ENCODE results near the gene IARS1. TPM values are rescaled to one million over a fixed set of nuclear protein-coding genes. Genes with fewer than 3 reads are reported as not detected.

Gene IARS1
- total RNA-seq, 2 experiments from 2014 or later = 49.8 to 56.8 TPM

DNA sequence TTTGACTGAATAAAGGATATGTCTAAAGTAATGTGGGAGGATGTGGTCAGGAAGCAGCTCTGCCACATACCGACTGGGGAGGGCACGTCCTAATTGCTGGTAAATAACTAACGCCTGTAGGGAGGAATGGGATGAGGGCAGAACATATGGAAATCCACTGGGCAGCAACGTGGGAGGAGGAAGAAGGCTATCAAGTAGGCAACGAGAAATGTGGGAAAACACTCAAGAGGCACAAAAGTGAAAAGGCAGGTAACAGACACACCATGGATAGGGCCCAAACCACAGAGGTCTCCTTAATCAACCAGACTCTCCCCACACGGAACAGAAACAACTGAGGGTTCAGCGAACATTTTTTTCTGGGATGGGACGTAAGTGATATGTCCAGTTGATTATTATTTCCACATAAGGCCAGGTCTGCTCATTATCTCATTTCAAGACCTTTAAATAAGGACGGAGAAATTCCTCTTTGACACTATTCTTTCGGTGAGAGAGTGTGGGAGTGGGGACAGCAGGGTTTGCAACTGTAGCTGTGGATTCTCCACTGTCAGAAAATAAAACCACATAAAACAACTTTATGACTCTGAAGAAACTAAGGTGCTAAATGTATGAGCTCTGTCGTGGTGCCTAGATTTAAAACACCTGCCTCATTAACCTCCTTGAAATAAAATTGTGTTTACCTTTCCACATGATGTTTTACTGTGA, 17.0 kb downstream of the IARS1 start:
- H3K27me3 ChIP-seq (ENCODE audit: control insufficient read depth in 1 of 2, insufficient read depth in 2 of 2, low read length in 2 of 2) = no peaks in the 10 kb centered on the region
- H3K36me3 ChIP-seq (ENCODE audit: insufficient read depth, low read length) = peaks cover 81% of the 10 kb centered on the region
- Mint-ChIP-seq H3K27me3 (no peaks in the 10 kb centered on the region), H3K4me1 (ENCODE audit: low read depth) (peaks cover 35% of the 10 kb centered on the region), H3K4me3 (peak overlapping the region; percentile 58), H3K36me3 (ENCODE audit: low read depth) (peaks cover 100% of the 10 kb centered on the region), H3K9me3 (no peaks in the 10 kb centered on the region), H3K27ac (peak overlapping the region; percentile 62)
- peak; percentile 37 for ATAC-seq (ENCODE audit: poor library complexity)
- CTCF ChIA-PET = interaction anchor here (1.0 kb wide), 1 partner anchor 11 kb away, joined by 3 read pairs; no protein-coding TSS in a partner anchor
- no peak overlapping the region for H3K4me3 ChIP-seq (ENCODE audit: low read length)
- H3K27ac ChIP-seq (ENCODE audit: low read depth in 1 of 2, low read length in 2 of 2) = peak overlapping the region in 1 of 2 donors; percentile 31
- POLR2A ChIA-PET = interaction anchor here (1.0 kb wide), 1 partner anchor 39 kb away, joined by 3 read pairs; no protein-coding TSS in a partner anchor
- H3K9me3 ChIP-seq (ENCODE audit: control insufficient read depth in 1 of 2, insufficient read depth in 1 of 2, low read length in 2 of 2) = no peaks in the 10 kb centered on the region
- TF ChIP-seq, protein P1, sequence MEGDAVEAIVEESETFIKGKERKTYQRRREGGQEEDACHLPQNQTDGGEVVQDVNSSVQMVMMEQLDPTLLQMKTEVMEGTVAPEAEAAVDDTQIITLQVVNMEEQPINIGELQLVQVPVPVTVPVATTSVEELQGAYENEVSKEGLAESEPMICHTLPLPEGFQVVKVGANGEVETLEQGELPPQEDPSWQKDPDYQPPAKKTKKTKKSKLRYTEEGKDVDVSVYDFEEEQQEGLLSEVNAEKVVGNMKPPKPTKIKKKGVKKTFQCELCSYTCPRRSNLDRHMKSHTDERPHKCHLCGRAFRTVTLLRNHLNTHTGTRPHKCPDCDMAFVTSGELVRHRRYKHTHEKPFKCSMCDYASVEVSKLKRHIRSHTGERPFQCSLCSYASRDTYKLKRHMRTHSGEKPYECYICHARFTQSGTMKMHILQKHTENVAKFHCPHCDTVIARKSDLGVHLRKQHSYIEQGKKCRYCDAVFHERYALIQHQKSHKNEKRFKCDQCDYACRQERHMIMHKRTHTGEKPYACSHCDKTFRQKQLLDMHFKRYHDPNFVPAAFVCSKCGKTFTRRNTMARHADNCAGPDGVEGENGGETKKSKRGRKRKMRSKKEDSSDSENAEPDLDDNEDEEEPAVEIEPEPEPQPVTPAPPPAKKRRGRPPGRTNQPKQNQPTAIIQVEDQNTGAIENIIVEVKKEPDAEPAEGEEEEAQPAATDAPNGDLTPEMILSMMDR (IDR thresholded peaks at IDR 0.05) = no peak
- intact Hi-C loops (cut with DNase I, micrococcal nuclease) = no loop called here
- H3K4me1 ChIP-seq (ENCODE audit: insufficient read depth, low read length) = peaks cover 12% of the 10 kb centered on the region
- peak in 3 of 14 experiments; percentile 14 to 52 (median 17) for DNase-seq

DNA sequence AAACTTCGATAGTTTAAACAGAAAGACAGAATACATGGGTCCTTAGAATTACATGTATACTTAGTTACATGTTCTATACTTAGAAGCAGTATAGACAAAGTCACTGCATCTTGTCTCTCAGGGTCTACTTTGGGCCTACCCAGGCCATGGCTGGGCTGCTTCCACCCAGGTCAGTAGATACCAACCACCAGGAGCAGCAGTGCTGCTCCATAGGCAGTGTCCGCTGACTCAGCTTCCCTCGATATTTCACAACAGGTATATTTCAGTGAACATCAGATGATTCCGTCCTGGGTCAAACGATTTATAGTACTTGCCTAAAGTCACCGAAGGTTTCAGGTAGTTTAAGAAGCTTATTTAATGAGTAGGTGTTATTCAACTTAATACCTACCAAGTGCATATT, 18.0 kb downstream of the IARS1 start:
- Mint-ChIP-seq H3K4me1 (ENCODE audit: low read depth) (peaks cover 35% of the 10 kb centered on the region), H3K36me3 (ENCODE audit: low read depth) (peaks cover 100% of the 10 kb centered on the region), H3K27me3 (no peaks in the 10 kb centered on the region), H3K9me3 (no peaks in the 10 kb centered on the region), H3K27ac (peak overlapping the region; percentile 62), H3K4me3 (no peak overlapping the region)
- Histone ChIP-seq H3K27me3 (ENCODE audit: control insufficient read depth in 1 of 2, insufficient read depth in 2 of 2, low read length in 2 of 2) (no peaks in the 10 kb centered on the region), H3K4me1 (ENCODE audit: insufficient read depth, low read length) (peaks cover 12% of the 10 kb centered on the region), H3K27ac (ENCODE audit: low read depth in 1 of 2, low read length in 2 of 2) (no peak overlapping the region), H3K36me3 (ENCODE audit: insufficient read depth, low read length) (peaks cover 82% of the 10 kb centered on the region), H3K4me3 (ENCODE audit: low read length) (no peak overlapping the region), H3K9me3 (ENCODE audit: control insufficient read depth in 1 of 2, insufficient read depth in 1 of 2, low read length in 2 of 2) (no peaks in the 10 kb centered on the region)
- intact Hi-C loops (cut with DNase I, micrococcal nuclease) = no loop called here
- DNase-seq (no peak), ATAC-seq (ENCODE audit: poor library complexity) (no peak)
- ChIA-PET POLR2A (no interaction called here), CTCF (no interaction called here)
- TF ChIP-seq, protein P1 (IDR thresholded peaks at IDR 0.05) = no peak

GRCh38 chr9:92270511-92270910, 23.0 kb downstream of the IARS1 start:
- Mint-ChIP-seq H3K9me3 (no peaks in the 10 kb centered on the region), H3K4me1 (ENCODE audit: low read depth) (peaks cover under 1% of the 10 kb centered on the region), H3K36me3 (ENCODE audit: low read depth) (peaks cover 100% of the 10 kb centered on the region), H3K27ac (no peak overlapping the region), H3K4me3 (no peak overlapping the region), H3K27me3 (no peaks in the 10 kb centered on the region)
- no peaks in the 10 kb centered on the region for H3K9me3 ChIP-seq (ENCODE audit: control insufficient read depth in 1 of 2, insufficient read depth in 1 of 2, low read length in 2 of 2)
- ChIA-PET CTCF (no interaction called here), POLR2A (no interaction called here)
- DNase-seq (no peak), ATAC-seq (ENCODE audit: poor library complexity) (no peak)
- no peaks in the 10 kb centered on the region for H3K4me1 ChIP-seq (ENCODE audit: insufficient read depth, low read length)
- no peak overlapping the region for H3K4me3 ChIP-seq (ENCODE audit: low read length)
- TF ChIP-seq, protein P1 (IDR thresholded peaks at IDR 0.05) = no peak
- H3K27ac ChIP-seq (ENCODE audit: low read depth in 1 of 2, low read length in 2 of 2) = no peak overlapping the region
- H3K27me3 ChIP-seq (ENCODE audit: control insufficient read depth in 1 of 2, insufficient read depth in 2 of 2, low read length in 2 of 2) = no peaks in the 10 kb centered on the region
- intact Hi-C loops (cut with DNase I, micrococcal nuclease) = no loop called here
- peaks cover 93% of the 10 kb centered on the region for H3K36me3 ChIP-seq (ENCODE audit: insufficient read depth, low read length)

Measured in CD4-positive, alpha-beta T cell (primary cell).